Measurements from ENCODE around the gene SETMAR. TPM values are rescaled to one million over a fixed set of nuclear protein-coding genes. Genes with fewer than 3 reads are reported as not detected.

The SETMAR gene
- total RNA-seq, 1 experiment from 2014 or later, result 9.4 TPM

DNA sequence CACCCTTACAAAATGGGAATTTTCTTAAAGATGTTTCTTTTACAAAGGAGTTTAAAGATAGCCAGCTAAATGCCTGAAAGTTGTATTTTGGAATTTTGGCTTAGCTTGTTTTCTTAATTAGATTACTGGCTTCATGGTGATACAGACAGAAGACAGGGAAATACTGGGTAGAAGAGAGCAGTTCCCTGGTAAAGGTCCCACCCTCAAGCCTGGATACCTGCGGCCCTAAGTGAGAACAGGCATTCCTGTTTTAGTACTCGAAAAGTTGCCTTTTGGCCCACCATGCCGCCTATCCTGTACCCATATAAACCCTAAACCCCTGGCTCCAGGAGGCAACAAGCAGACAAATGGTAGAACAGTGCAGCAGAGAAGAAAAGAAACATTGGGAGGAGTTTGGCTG is 29.4 kb downstream of the SETMAR start:
- Histone ChIP-seq H3K4me3 (replicated peaks in 1 of 2; ENCODE audit: low read depth in 1 of 2, low read length in 2 of 2) (no peak overlapping the region), H3K9ac (ENCODE audit: low read length) (no peak overlapping the region), H4K20me1 (ENCODE audit: insufficient read depth) (no peaks in the 10 kb centered on the region), H3K79me2 (ENCODE audit: insufficient read depth, low read length) (no peaks in the 10 kb centered on the region), H3K4me1 (ENCODE audit: control insufficient read depth in 1 of 2, insufficient read depth in 2 of 2, low read length in 2 of 2) (no peaks in the 10 kb centered on the region), H3K9me2 (ENCODE audit: insufficient read depth) (no peaks in the 10 kb centered on the region), H2AFZ (ENCODE audit: low read depth, low read length, poor library complexity, severe bottlenecking) (no peak overlapping the region), H3K27me3 (ENCODE audit: insufficient read depth, low read length) (no peaks in the 10 kb centered on the region), H3K4me2 (ENCODE audit: low read length) (no peak overlapping the region), H3K36me3 (ENCODE audit: control insufficient read depth in 1 of 2, insufficient read depth in 2 of 2, low read length in 2 of 2) (no peaks in the 10 kb centered on the region), H3K9me3 (ENCODE audit: control insufficient read depth in 1 of 2, insufficient read depth in 1 of 2, low read depth in 1 of 2, low read length in 2 of 2) (peaks cover 0 to 3% of the 10 kb centered on the region in 2 experiments; a peak in 1 of 4 replicates), H3K27ac (ENCODE audit: low read depth, low read length) (no peak overlapping the region)
- BruUV-seq (replicated peaks), result no TSS peak
- ATAC-seq (no peak), DNase-seq (ENCODE audit: low read depth, low spot score) (no peak)
- ChIA-PET POLR2A (no interaction called here), CTCF (no interaction called here), RAD21 (ENCODE audit: low non-redundant PET in 1 of 2, low total read pairs in 2 of 2, uncharacterized antibody in 2 of 2, unreplicated experiment in 2 of 2) (no interaction called here)
- intact Hi-C loops (cut with micrococcal nuclease), result loop anchor here (5.0 kb wide), 1 partner anchor 300 kb away; no protein-coding TSS in a partner anchor
- TF ChIP-seq RAD21 (IDR thresholded peaks at IDR 0.05; ENCODE audit: low read depth), result no peak
- no peak for TF ChIP-seq ELF1 (IDR thresholded peaks at IDR 0.05; ENCODE audit: borderline replicate concordance, low read depth)
- no peak for TF ChIP-seq POLR2AphosphoS5 (IDR thresholded peaks at IDR 0.05; ENCODE audit: low read depth, low read length)
- TF ChIP-seq JUND (IDR thresholded peaks at IDR 0.05), result no peak
- TF ChIP-seq YY1 (IDR thresholded peaks at IDR 0.05; ENCODE audit: extremely low read depth, insufficient replicate concordance, low read depth, low read length), result no peak
- no peak for TF ChIP-seq CBX3 (IDR thresholded peaks at IDR 0.05; ENCODE audit: low read depth)
- TF ChIP-seq, protein P1, sequence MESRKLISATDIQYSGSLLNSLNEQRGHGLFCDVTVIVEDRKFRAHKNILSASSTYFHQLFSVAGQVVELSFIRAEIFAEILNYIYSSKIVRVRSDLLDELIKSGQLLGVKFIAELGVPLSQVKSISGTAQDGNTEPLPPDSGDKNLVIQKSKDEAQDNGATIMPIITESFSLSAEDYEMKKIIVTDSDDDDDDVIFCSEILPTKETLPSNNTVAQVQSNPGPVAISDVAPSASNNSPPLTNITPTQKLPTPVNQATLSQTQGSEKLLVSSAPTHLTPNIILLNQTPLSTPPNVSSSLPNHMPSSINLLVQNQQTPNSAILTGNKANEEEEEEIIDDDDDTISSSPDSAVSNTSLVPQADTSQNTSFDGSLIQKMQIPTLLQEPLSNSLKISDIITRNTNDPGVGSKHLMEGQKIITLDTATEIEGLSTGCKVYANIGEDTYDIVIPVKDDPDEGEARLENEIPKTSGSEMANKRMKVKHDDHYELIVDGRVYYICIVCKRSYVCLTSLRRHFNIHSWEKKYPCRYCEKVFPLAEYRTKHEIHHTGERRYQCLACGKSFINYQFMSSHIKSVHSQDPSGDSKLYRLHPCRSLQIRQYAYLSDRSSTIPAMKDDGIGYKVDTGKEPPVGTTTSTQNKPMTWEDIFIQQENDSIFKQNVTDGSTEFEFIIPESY (IDR thresholded peaks at IDR 0.05; ENCODE audit: extremely low read depth, insufficient replicate concordance, low read length), result no peak
- TF ChIP-seq, protein P2, sequence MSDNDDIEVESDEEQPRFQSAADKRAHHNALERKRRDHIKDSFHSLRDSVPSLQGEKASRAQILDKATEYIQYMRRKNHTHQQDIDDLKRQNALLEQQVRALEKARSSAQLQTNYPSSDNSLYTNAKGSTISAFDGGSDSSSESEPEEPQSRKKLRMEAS (IDR thresholded peaks at IDR 0.05), result no peak
- TF ChIP-seq, protein P3, sequence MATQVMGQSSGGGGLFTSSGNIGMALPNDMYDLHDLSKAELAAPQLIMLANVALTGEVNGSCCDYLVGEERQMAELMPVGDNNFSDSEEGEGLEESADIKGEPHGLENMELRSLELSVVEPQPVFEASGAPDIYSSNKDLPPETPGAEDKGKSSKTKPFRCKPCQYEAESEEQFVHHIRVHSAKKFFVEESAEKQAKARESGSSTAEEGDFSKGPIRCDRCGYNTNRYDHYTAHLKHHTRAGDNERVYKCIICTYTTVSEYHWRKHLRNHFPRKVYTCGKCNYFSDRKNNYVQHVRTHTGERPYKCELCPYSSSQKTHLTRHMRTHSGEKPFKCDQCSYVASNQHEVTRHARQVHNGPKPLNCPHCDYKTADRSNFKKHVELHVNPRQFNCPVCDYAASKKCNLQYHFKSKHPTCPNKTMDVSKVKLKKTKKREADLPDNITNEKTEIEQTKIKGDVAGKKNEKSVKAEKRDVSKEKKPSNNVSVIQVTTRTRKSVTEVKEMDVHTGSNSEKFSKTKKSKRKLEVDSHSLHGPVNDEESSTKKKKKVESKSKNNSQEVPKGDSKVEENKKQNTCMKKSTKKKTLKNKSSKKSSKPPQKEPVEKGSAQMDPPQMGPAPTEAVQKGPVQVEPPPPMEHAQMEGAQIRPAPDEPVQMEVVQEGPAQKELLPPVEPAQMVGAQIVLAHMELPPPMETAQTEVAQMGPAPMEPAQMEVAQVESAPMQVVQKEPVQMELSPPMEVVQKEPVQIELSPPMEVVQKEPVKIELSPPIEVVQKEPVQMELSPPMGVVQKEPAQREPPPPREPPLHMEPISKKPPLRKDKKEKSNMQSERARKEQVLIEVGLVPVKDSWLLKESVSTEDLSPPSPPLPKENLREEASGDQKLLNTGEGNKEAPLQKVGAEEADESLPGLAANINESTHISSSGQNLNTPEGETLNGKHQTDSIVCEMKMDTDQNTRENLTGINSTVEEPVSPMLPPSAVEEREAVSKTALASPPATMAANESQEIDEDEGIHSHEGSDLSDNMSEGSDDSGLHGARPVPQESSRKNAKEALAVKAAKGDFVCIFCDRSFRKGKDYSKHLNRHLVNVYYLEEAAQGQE (IDR thresholded peaks at IDR 0.05; ENCODE audit: low read depth), result no peak
- TF ChIP-seq POLR2A (IDR thresholded peaks at IDR 0.05; ENCODE audit: borderline replicate concordance, extremely low read depth, insufficient read depth, insufficient read length), result no peak
- TF ChIP-seq SRF (IDR thresholded peaks at IDR 0.05; ENCODE audit: low read depth), result no peak
